ENCODE measurements around the gene AKR1C1. TPM values are rescaled to one million over a fixed set of nuclear protein-coding genes. Genes with fewer than 3 reads are reported as not detected.
"Not testable (repeated sequence)": the region's sequence is repeated elsewhere in the genome, so short reads cannot be mapped to it uniquely, and the experiment has no call there.

Gene AKR1C1
- total RNA-seq, 2 experiments from 2014 or later: not detected

GRCh38 chr10:4939224-4940072 lies 23.8 kb upstream of the AKR1C1 start:
- no peak overlapping the region for H2AFZ ChIP-seq (ENCODE audit: low read length)
- H3K4me3 ChIP-seq (ENCODE audit: low read depth, low read length, poor library complexity, severe bottlenecking): no peak overlapping the region
- no peaks in the 10 kb centered on the region for H3K79me2 ChIP-seq (ENCODE audit: insufficient read depth, low read depth, low read length)
- POLR2A ChIA-PET: interaction anchor here (0.9 kb wide), 1 partner anchor 33 kb away, joined by 4 read pairs; no protein-coding TSS in a partner anchor
- no peak overlapping the region for H3K4me2 ChIP-seq (ENCODE audit: low read length)
- DNase-seq (ENCODE audit: low spot score): no peak
- no peaks in the 10 kb centered on the region for H3K4me1 ChIP-seq (ENCODE audit: insufficient read depth, low read length, poor library complexity, severe bottlenecking)
- no peaks in the 10 kb centered on the region for H4K20me1 ChIP-seq (ENCODE audit: insufficient read depth, low read length)
- TF ChIP-seq EZH2phosphoT487 (IDR thresholded peaks at IDR 0.05; ENCODE audit: borderline replicate concordance, low read depth, low read length): no peak
- no peak for TF ChIP-seq CTCF (conservative IDR thresholded peaks at IDR 0.05; ENCODE audit: low read length)
- CTCF ChIA-PET (ENCODE audit: unreplicated experiment): no interaction called here
- no TSS peak for BruUV-seq (replicated peaks)
- H3K9me2 ChIP-seq (ENCODE audit: insufficient read depth, low read length): no peaks in the 10 kb centered on the region
- H3K36me3 ChIP-seq (ENCODE audit: insufficient read depth, low read length): no peaks in the 10 kb centered on the region
- intact Hi-C loops (cut with micrococcal nuclease; ENCODE audit: unreplicated experiment): no loop called here
- H3K27ac ChIP-seq (ENCODE audit: low read depth, low read length, poor library complexity, severe bottlenecking): no peak overlapping the region
- no peaks in the 10 kb centered on the region for H3K9me3 ChIP-seq (ENCODE audit: low read length)

- CTCF ChIA-PET (ENCODE audit: unreplicated experiment); POLR2A ChIA-PET; H3K4me1 ChIP-seq (ENCODE audit: insufficient read depth, low read length, poor library complexity, severe bottlenecking); H3K4me3 ChIP-seq (ENCODE audit: low read depth, low read length, poor library complexity, severe bottlenecking); DNase-seq (ENCODE audit: low spot score); H3K27ac ChIP-seq (ENCODE audit: low read depth, low read length, poor library complexity, severe bottlenecking); H2AFZ ChIP-seq (ENCODE audit: low read length); H3K4me2 ChIP-seq (ENCODE audit: low read length); H4K20me1 ChIP-seq (ENCODE audit: insufficient read depth, low read length); H3K79me2 ChIP-seq (ENCODE audit: insufficient read depth, low read depth, low read length); H3K36me3 ChIP-seq (ENCODE audit: insufficient read depth, low read length); BruUV-seq (replicated peaks); H3K9me2 ChIP-seq (ENCODE audit: insufficient read depth, low read length); H3K9me3 ChIP-seq (ENCODE audit: low read length); intact Hi-C loops (cut with micrococcal nuclease; ENCODE audit: unreplicated experiment): not testable (repeated sequence)
Measured at GRCh38 chr10:4940073-4940428, 23.2 kb upstream of the AKR1C1 start.

- POLR2A ChIA-PET; H2AFZ ChIP-seq (ENCODE audit: low read length); intact Hi-C loops (cut with micrococcal nuclease; ENCODE audit: unreplicated experiment); H3K27ac ChIP-seq (ENCODE audit: low read depth, low read length, poor library complexity, severe bottlenecking); H3K9me2 ChIP-seq (ENCODE audit: insufficient read depth, low read length); H3K4me3 ChIP-seq (ENCODE audit: low read depth, low read length, poor library complexity, severe bottlenecking); DNase-seq (ENCODE audit: low spot score); H3K79me2 ChIP-seq (ENCODE audit: insufficient read depth, low read depth, low read length); BruUV-seq (replicated peaks); H4K20me1 ChIP-seq (ENCODE audit: insufficient read depth, low read length); H3K4me2 ChIP-seq (ENCODE audit: low read length); H3K9me3 ChIP-seq (ENCODE audit: low read length); H3K4me1 ChIP-seq (ENCODE audit: insufficient read depth, low read length, poor library complexity, severe bottlenecking); H3K36me3 ChIP-seq (ENCODE audit: insufficient read depth, low read length); CTCF ChIA-PET (ENCODE audit: unreplicated experiment): not testable (repeated sequence)
Measured at GRCh38 chr10:4940909-4941308, 22.3 kb upstream of the AKR1C1 start.

All from OCI-LY7 (cell line).